Erythroblast (primary cell): ENCODE results near the gene CPEB2.

Source experiments
- GATA1 ChIP-seq: IDR thresholded peaks from 2 replicates; pipeline ENCODE4 v1.6.1; 2011; ENCODE audit warnings: low read depth, mild to moderate bottlenecking, control low read depth, low read length, moderate library complexity
- POLR2A ChIP-seq: IDR thresholded peaks from 2 replicates; pipeline ENCODE4 v1.6.1; 2011; ENCODE audit warnings: mild to moderate bottlenecking, low read length

GRCh38 chr4:15002659-15003400, 549 bp downstream of the CPEB2 start:
- peak; percentile 40 for TF ChIP-seq POLR2A
- TF ChIP-seq GATA1: no peak
